Nucleus accumbens (tissue), 56 donors: ENCODE results near the gene RPL31.

Experiments
- DNase-seq, 56 donors: peaks; one replicate each; lab custom pipeline; 2025; lab: John Stamatoyannopoulos, UW

The RPL31 gene

DNA sequence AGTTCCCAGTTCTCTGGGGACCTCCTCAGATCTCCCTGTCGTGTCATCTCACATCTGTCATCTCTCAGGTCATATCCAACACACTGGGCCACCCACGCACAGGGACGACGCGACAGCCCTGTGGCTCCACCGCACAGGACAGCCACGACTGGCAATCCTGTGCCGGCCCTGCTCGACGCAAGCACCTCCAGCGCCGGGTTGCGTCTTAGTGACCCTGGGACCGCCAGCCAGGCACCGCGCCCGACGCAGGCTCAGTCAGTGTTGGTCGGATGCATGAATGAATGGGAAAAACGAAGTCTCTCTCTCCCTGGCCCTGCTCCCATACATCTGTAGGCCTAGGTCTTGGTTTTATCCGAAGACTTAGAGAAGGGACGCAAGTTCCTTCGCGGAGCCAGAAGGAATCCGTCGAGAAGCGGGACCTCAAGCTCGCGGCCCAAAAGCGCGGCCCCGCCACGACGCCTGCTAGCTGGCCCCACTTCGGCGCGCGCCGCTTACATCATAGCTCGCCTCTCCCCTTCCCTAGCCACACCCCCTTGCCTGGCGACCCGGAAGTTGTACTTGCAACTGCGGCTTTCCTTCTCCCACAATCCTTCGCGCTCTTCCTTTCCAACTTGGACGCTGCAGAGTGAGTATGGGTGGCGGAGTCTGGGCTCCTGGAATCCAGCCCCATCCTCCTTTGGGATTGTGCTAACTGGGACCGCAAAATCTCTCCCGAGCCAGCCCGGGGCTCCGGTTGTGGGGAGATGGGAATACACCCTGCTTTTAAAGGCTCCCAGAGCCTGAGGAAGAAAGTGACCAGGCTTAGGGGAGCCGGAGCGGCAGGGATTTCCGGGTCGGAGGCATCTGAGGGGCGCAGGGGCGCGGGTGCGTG, at the start of gene RPL31:
Gene RPL31 (plus strand): TSS at position 599 of the 871 bp plus-strand sequence. CDS start 413 bp downstream, outside the sequence.
- peak; percentile 67 to 98 (median 93) for DNase-seq

DNA sequence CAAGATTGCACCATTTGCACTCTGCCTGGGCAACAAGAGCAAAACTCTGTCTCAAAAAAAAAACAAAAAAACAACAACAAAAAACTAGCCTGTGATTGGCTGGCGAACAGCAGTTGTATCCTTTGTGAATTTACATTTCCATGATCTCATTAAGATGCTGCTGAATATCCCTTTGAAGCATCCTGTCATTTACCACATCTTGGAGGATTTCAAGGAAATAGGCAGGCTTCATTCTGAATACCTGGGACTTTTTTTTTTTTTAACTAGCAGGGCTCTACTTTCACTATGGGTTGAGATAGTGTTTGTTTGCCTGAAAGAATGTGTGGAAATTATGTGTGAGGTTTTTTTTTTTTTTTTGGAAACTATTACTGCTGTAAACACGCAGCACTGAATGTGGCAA, 49.6 kb upstream of the RPL31 start:
- DNase-seq = no peak

DNA sequence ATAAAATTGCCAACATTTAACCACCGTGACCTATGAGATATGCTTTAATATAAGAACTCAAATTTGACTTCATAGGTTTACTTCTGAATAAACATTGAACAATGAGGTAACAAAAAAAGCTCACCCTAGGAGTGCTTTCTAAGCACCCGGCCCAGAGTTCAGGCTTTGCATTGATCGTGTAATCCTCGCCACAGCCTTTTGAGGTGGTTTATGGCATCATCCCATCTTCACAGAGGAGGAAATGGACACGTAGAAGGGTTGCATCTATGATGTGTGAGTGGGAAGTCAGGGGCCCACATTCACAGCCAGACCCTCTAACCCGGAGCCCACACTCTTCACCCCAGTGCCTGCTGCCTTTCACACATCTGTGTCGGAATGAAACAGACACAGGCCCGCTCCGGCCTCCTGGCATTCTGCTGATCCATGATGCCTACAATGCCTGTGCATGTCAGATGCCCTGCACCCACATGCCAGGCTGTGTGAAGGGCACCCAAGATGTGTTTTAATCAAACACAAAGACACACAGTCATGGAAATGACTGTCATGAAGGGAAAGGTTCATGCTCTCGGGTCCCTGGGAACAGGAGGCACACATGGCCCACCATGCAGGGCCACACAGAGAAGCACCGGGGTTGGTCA, 48.6 kb upstream of the RPL31 start:
- DNase-seq = no peak

DNA sequence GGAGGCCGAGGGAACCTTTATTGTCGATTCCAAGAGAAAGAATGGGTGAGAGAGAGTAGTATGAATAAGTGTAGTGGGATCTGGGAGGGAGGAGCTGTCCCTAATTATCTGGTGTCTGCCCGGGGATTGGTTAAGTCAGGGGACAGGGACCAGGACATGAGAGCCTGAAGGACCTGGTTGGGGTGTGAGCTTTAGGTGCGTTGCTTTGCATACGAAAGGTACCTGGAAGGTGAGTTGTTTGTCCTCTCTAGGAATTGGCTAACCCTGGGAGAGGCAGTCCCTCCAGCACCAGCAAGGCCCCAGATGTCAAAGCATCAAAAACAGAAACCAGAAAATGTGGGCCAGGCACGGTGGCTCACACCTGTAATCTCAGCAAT, 48.1 kb upstream of the RPL31 start:
- DNase-seq = no peak

DNA sequence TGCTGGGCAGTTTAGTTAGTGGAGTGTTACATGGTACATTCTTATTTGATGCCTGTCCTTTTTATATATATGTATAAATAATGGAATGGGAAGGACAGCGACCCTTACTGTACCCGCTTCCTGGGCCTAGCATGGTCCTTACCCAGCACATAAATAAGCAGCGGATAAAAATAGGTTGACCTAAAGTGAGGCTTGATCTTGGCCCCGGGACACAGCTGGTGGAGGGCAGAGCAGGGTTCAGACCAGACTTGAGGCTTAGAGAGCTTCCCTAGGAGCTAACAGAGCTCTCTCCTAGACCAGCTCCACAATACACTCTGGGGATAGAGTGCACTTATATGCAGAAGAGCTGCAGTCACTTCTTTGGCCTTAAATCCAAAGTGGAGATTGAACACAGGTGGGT, 46.9 kb upstream of the RPL31 start:
- DNase-seq = no peak

DNA sequence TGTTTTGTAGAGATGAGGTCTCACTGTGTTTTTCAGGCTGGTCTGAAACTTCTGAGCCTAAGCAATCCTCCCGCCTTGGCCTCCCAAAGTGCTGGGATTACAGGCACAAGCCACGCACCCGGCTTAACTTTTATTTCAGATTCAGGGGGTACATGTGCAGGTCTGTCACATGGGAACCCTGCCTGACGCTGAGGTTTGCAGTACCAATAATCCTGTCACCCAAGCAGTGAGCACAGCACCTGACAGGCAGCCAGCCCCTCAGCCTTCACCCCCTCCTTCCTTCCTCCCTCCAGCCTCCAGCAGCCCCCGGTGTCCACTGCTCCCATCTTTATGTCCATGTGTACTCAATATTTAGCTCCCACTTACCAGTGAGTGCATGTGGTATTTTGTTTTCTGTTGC, 46.0 kb upstream of the RPL31 start:
- no peak for DNase-seq

DNA sequence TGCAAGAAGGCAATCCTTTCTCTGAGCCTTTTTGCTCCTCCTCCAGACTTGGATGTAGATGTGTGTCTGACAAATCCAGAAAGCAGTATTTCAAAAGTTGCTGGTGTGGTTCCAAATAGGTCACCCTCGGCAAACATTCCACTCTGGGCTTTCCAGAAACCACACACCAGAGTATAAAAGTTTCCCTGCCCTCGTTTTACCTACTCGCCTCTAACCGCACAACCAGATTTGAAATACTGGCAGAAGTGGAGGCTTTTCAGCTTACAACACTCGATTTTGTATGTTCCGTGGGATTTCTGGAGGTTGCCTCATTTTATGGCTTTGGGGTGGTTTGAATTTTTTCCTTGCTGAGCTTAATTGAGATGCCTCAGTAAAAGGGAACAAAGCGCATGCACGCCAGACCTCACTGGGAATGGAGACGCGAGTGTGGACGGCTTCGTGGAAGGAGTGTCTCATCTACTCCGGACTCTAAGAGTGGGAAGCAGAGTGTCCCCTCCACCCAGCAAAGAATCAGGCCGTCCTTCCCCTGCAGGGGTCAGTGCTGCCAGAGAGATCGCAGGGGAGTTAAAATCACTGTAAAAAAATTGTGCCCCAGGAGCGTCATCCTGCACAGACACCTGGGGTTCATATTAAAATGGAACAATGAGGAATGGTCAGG, 44.0 kb upstream of the RPL31 start:
- DNase-seq = peak in 1 of 56 donors; percentile 21

DNA sequence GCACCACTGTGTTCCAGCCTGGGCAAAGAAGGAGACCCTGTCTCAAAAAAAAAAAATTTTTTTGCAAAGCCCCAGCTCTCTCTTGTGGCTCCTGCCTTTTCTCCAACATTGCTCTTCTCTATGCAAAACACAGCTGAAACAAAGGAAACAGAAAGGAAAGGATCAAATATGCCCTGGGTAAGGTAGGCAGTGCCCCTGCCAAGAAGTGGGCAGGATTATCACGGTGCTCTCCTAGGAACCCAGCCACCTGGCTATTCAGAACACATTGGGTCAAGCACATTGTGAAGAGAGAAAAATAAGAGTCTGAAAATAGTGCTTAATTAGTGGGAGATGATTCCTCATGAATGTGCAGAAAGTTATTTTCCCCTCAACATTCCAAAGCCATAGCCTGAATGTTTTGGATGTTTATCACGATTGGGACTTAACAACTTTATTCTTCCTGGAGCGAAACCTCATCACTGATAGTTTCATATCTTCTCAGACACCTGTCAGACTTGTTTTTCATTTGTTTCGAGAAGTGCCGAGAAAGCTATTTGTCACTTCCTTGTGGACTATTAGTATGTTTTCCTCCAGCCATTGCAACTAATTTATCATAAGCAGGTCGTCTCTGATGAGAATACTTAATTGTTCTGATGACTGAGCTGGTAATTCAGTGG, 42.7 kb upstream of the RPL31 start:
- no peak for DNase-seq

DNA sequence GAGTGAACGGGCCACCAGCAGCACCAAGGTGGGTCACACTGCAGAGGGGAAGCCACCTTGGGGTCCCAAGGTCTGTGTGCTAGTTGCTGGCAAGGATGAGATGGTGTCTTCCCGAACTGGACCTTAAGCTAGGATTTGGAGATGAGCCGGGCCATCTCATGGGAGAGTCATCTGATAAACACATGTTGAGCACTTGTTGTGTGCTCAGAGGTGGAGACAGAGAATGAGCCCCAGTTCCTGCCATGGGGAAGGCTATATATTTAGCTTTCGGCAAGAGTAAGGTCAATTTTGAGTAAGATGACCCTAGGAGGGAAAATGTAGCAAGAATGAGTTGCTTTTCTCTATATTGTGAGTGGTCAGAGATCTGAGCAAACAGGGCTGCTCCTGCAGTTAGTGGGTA, 41.4 kb upstream of the RPL31 start:
- no peak for DNase-seq

DNA sequence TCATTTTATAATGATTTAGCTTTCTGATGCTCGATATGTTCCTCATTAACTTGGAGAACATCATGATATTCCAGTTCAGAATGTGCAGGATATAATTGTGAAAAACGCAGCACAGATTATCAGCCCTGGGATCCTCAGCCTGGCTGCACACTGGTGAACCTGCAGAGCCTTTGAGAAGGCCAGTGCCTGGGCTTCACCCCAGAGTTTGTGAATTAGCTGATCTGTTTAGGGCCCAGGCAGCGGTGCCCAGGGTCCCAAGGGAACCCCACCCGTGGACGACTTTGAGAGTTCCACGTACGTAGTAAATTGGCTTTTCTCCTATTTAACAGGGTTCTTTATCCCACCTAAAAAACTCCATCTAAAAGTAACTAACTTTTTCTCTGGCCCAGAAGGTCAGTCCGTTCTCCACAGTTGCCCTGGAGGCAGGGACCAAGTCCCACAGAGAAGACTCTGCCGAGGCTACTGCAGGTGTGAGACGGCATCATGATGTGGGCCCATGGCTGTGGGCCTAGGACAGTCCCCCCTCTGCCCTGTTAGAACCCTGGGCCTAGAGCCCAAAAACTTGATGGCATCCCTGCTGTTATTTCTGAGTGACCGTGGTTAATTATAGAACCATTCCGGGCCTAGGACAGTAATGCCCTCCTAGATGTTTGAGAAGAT, 39.6 kb upstream of the RPL31 start:
- DNase-seq = no peak

DNA sequence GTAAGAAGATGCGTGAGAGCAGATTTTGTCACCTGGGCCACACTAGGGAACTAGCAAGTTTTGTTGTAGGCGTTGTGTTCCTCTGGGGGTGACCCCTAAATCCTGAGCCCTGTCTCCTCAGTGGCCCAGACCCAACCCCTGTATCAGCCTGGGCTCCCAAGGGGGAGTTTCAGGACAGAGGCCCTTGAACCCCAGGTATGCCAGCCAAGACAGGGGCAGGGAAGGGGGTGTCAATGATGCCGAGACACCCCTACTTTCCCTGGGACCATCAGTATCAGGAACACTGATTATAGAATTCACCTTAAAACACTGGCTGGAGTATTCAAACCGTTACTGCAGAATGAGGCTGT, 39.1 kb upstream of the RPL31 start:
- no peak for DNase-seq

DNA sequence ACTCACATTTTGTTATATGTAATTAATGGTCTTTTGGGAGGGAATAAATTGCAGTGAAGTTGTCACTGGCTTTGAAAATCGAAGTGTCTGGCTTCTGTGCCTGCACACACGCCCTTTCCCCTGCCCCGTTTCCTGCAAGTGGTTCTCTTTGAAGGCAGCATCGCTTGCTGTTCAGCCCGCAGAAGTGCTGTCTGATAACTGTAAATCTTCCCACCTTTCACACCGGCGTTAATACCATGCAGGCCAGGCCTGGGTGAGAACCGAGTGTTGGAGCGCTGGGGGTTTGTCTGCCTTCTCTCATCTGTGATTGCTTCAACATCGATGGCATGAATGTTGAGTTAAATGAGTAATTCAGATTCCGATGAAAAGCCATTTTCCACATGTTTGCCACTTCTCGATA, 37.9 kb upstream of the RPL31 start:
- DNase-seq = no peak

DNA sequence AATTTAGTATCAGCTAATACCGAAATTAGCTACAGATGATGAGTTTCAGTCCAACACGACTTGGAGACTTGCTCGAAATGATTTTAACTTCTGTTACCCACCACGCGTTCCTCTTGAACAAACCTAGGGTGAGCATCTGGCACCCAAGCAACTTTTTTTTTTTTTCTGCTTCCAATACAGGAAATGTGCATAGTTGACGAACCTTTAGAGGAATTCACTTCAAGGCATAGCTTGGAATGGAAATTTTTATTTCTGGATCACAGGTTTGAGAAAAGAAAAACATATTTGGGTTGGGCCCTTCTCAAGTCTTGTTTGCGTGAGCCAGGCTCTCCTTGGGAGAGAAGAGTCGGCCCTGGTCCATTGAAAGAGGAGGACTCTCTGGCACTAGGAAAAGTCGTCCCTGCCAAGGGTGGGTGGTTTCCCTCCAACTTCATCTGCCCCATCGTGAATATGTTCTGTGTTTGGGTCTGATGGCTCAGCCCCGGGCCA, 37.4 kb upstream of the RPL31 start:
- no peak for DNase-seq

DNA sequence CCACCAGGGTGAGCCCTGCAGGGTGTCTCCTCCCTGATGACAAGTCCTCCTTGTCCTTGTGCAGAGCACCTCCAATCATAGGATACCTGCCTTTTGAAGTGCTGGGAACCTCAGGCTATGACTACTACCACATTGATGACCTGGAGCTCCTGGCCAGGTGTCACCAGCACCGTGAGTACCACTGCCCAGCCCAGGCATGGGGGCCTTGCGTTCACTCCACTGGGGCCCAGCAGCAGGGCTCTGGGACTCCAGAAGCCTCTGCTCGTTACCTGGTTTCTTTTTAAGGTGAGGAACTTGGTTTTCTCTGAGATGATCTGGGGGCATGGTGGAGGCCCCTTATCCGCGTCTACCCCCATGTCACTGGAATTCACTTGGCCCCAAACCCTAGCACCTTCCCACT, 36.5 kb upstream of the RPL31 start:
- no peak for DNase-seq

DNA sequence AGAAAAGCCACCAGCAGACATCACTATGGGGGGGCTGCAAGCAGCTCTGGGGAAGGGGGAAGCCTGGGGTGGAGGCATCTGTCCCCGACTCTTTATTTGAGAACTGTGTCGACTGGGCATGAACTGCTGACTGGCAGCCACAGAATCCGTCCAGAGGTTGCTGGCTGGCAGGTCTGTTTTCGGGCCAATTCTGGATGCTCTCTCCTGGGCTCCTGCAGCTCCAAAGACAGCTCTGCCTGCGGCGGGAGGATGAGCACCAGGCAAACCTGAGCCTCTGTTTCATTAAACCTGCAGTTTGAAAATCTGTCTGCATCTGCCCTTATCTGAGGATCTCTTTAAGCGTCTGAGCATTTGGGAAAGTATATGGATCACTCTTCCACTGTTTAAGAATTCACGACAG, 34.4 kb upstream of the RPL31 start:
- DNase-seq = peak in 1 of 56 donors; percentile 2

DNA sequence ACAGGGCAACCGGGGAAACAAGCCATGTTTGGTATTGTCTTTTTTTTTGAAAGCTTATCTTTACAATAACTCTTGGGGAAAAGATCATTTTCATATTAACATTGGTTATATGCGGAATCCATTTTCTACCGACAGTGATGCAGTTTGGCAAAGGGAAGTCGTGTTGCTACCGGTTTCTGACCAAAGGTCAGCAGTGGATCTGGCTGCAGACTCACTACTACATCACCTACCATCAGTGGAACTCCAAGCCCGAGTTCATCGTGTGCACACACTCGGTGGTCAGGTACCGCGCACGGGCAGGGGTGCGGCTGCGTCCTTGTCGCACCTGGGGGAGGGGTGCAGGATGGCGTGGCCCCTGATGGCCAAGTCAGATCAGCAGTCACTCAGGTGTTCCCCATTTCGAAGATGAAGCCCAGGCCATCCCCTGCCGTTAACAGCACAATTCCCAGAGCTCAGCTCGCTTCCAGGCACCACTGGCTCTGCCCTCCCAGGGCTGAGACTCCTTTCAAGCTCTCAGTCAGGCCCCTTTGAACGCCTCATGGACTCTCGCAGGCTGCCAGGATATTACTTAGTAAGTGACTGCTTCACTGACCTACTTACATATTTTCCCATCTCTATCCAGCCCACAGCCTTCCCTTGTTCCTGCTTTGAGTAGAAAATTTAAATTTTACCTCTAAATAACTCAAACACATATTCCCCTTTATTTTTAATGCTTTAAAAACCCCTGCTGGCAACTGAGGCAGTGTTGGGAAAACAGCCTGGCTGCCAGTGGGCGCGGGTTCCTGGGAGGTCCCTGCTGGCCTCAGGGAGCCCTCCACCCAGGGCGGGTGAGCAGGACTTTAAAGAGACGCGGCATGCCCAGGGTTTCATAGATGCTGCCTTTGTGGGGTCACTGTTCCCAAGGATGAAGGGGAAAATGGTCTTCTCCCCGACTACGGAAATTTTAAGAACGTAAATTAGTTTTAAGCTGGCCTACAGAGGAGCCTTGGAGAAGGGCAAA, 33.6 kb upstream of the RPL31 start:
- DNase-seq = peak in 3 of 56 donors; percentile 10 to 15 (median 14)

DNA sequence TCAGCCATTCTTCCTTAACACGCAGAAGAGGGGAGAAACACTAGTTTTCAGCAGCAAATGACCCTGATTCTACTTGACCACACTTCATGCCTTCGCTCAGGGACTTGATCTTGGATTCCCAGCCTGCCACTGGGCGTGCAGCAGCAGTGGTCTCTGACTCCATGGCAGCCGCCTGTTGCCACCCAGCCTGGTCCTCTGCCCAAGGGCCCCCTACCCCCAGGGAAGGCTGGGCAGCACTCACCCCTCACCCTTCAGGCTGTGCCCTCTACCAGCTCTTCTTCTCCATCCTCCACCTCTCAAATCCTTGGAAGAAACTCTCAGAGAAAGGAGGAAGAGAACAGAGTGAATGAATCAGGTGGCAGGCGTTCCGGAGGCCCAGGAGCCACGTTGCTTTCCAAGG, 32.1 kb upstream of the RPL31 start:
- no peak for DNase-seq

DNA sequence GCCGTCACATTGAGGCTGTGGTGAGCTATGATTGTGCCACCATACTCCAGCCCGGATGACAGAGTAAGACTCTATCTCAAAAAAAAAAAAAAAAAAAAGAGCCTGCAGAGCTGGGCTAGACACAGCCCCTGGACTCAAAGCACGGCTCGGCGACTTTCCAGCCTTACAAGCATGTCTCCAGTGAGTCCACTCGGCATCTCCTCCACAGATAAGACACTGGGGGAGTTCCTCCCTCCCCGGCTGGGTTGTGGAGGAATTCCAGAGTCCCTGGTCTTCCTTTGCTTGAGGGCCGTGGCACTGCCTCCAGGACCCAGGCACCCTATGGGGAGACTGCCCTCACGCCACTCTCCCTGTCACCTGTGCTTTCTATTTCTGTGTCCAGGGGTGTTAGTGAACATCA, 30.9 kb upstream of the RPL31 start:
- no peak for DNase-seq

DNA sequence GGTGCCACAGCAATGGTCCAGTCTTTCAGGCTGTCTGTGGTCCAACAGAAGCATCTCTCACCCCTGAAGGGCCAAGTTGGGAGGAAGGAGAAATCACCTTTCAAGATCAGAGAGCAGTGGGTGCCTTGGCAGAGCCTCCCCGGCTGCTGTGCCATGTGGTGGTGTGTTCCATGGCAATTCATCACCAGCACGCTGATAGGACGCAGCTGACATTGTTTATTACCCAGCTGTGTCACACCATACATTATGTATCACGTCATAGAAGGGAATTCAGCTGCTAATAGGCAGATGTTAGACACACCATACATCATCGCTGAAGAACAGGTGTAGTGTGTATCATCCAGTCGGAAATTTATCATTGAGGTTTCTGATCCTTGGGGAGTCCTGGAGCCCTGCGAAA, 29.6 kb upstream of the RPL31 start:
- no peak for DNase-seq
